ACC112 (cell line): Measurements from ENCODE around the gene PGRMC2.

Experiments
- H2AFZ ChIP-seq: fragments of 200-600 bp; sonication (generic); one replicate; pipeline ENCODE4 v1.6.0; 2017; ENCODE audit warnings: antibody characterized with exemption, low read length; ENCODE audit not compliant: unreplicated experiment
- H3K27ac ChIP-seq: fragments of 200-600 bp; sonication (generic); 2 replicates; pipeline ENCODE4 v1.5.1; 2014; ENCODE audit warnings: low read depth, mild to moderate bottlenecking, antibody characterized with exemption, low read length, moderate library complexity
- H3K27me3 ChIP-seq: fragments of 200-600 bp; sonication (generic); 2 replicates; pipeline ENCODE4 v1.6.1; 2014; ENCODE audit warnings: mild to moderate bottlenecking, antibody characterized with exemption, low read length, moderate library complexity, mixed read lengths; ENCODE audit not compliant: insufficient read depth
- H3K36me3 ChIP-seq: fragments of 200-600 bp; sonication (generic); 2 replicates; pipeline ENCODE4 v1.6.1; 2016; ENCODE audit warnings: mild to moderate bottlenecking, antibody characterized with exemption, low read length, moderate library complexity, mixed read lengths; ENCODE audit not compliant: insufficient read depth
- H3K4me1 ChIP-seq: fragments of 200-600 bp; sonication (generic); one replicate; pipeline ENCODE4 v1.6.1; 2016; ENCODE audit warnings: low read length, mixed read lengths; ENCODE audit not compliant: insufficient read depth, unreplicated experiment, control insufficient read depth
- H3K4me3 ChIP-seq: fragments of 200-600 bp; sonication (generic); 2 replicates; pipeline ENCODE4 v1.5.1; 2014; ENCODE audit warnings: mild to moderate bottlenecking, low read depth, low read length
- H3K79me2 ChIP-seq: fragments of 200-600 bp; sonication (generic); one replicate; pipeline ENCODE4 v1.6.0; 2016; ENCODE audit warnings: low read length; ENCODE audit not compliant: control insufficient read depth, unreplicated experiment, insufficient read depth

The PGRMC2 gene

DNA sequence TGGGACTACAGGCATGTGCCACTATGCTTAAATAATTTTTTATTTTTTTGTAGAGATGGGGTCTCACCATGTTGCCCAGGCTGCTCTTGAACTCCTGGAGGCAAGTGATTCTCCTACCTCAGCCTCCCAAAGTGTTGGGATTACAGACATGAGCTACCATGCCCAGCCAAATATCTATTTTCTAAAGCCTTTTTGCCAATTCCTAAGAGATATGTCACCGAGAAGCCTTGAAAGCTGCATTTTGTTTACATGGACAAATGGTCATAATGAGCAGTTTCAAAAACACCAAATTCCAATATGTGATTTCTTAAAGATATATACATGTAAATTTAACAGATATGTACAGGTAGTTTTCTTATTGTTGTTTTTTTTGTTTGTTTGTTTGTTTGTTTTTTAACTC is 33.0 kb upstream of the PGRMC2 start:
- Histone ChIP-seq H3K36me3 (0 out of 2 replicates have a peak, but pooled peaks cover 7% of the 10 kb centered on the region), H3K27me3 (no peaks in the 10 kb centered on the region), H3K27ac (peak overlapping the region; percentile 91), H3K4me3 (no peak overlapping the region), H2AFZ (no peak overlapping the region), H3K79me2 (no peaks in the 10 kb centered on the region), H3K4me1 (peaks cover 32% of the 10 kb centered on the region)

GRCh38 chr4:128315756-128316520 is 28.3 kb upstream of the PGRMC2 start:
- no peak overlapping the region for H2AFZ ChIP-seq
- H3K79me2 ChIP-seq, result no peaks in the 10 kb centered on the region
- no peaks in the 10 kb centered on the region for H3K27me3 ChIP-seq
- H3K4me1 ChIP-seq, result peaks cover 3% of the 10 kb centered on the region
- no peak overlapping the region for H3K4me3 ChIP-seq
- H3K27ac ChIP-seq, result no peak overlapping the region
- no peaks in the 10 kb centered on the region for H3K36me3 ChIP-seq

DNA sequence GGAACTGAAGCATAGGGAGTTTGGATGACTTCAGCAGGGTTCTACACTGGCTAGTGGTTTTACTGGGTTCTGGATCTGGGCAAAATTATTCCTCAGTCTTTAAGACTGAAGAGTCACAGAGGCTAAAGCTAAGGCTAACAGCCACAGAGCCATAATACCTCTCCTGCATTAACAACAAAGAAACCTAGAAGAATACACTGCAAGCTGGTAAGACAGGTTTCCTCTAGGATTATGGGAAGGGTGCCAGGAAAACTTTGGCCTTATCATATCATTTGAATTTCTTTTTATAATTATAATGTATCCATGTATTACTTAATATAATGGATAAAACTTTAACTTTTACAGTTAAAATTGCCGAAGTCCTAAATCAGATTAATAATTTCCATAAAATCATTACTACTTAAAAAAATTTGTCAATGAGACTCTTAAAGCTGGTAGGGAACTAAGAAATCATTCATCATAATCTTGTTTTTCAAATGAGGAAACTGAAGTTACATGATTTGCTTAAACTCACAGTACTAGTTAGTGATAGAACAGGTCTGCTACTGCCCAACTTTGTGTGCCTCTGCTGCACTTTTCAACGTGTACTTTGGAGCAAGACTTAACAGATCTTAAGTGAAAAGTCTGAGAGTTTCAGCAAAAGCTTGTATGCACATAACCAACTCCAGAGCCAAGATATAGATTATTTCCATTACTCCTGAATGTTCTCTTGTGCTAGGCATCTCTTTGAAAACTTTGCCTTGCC is 24.2 kb upstream of the PGRMC2 start:
- Histone ChIP-seq H3K4me3 (no peak overlapping the region), H2AFZ (no peak overlapping the region), H3K27me3 (no peaks in the 10 kb centered on the region), H3K27ac (no peak overlapping the region), H3K4me1 (peaks cover 7% of the 10 kb centered on the region), H3K36me3 (no peaks in the 10 kb centered on the region), H3K79me2 (no peaks in the 10 kb centered on the region)

- no peaks in the 10 kb centered on the region for H3K36me3 ChIP-seq
- no peaks in the 10 kb centered on the region for H3K27me3 ChIP-seq
- H3K4me1 ChIP-seq, result peaks cover 7% of the 10 kb centered on the region
- no peak overlapping the region for H3K4me3 ChIP-seq
- H3K27ac ChIP-seq, result no peak overlapping the region
- H3K79me2 ChIP-seq, result no peaks in the 10 kb centered on the region
- H2AFZ ChIP-seq, result no peak overlapping the region
Observed at GRCh38 chr4:128310266-128310697, 22.7 kb upstream of the PGRMC2 start.

DNA sequence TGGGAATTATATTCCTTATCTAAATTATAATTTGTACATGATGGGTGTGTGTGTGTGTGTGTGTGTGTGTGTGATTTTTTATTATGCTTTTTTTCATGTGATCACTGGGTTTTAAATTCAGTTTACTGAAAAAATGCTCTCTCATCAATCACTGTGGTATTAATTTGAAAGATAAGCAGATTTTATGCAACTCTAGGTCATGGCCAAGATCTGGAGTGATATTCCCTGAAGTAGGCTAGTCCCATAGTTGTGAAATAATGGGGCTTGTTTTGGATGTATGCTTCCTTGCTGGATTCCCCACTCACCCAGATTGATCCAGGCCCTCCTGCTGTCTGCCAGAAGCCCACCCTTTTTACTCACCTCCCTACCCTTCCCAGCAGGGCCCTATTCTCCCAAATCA is 22.0 kb upstream of the PGRMC2 start:
- no peak overlapping the region for H2AFZ ChIP-seq
- H3K27me3 ChIP-seq, result no peaks in the 10 kb centered on the region
- peaks cover 7% of the 10 kb centered on the region for H3K4me1 ChIP-seq
- H3K36me3 ChIP-seq, result no peaks in the 10 kb centered on the region
- no peak overlapping the region for H3K27ac ChIP-seq
- no peak overlapping the region for H3K4me3 ChIP-seq
- H3K79me2 ChIP-seq, result no peaks in the 10 kb centered on the region

- Histone ChIP-seq H3K27ac (no peak overlapping the region), H3K79me2 (no peaks in the 10 kb centered on the region), H2AFZ (no peak overlapping the region), H3K36me3 (no peaks in the 10 kb centered on the region), H3K4me3 (no peak overlapping the region), H3K27me3 (no peaks in the 10 kb centered on the region), H3K4me1 (peaks cover 7% of the 10 kb centered on the region)
Observed at GRCh38 chr4:128308986-128309385, 21.4 kb upstream of the PGRMC2 start.

DNA sequence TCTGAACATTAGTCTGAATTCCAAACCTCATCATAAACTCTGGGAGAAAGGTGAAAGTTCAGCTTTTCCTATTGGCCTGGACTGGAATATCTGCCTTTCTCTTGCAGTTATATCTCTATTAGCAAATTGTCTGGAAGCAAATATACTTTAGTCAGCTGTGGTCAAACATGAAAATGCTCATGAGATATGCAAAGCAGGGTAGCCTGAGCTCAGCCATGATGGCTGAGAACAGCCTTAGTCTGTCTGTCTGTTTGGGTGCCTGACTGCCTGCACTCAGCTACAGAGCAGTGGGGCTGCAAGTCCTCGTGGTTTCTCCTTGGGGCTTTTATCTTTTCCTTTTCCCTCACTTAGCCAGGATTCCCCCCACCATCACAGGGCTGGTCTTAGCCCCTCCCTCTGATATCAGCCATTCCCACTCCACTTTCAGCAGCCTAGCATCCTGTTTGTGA is 19.5 kb upstream of the PGRMC2 start:
- Histone ChIP-seq H3K36me3 (no peaks in the 10 kb centered on the region), H3K79me2 (no peaks in the 10 kb centered on the region), H3K27ac (no peak overlapping the region), H3K27me3 (no peaks in the 10 kb centered on the region), H2AFZ (no peak overlapping the region), H3K4me3 (no peak overlapping the region), H3K4me1 (peaks cover 7% of the 10 kb centered on the region)

- Histone ChIP-seq H3K79me2 (no peaks in the 10 kb centered on the region), H3K4me1 (peaks cover 7% of the 10 kb centered on the region), H3K4me3 (no peak overlapping the region), H3K27ac (no peak overlapping the region), H3K27me3 (no peaks in the 10 kb centered on the region), H3K36me3 (no peaks in the 10 kb centered on the region), H2AFZ (no peak overlapping the region)
Observed at GRCh38 chr4:128305942-128306341, 18.3 kb upstream of the PGRMC2 start.

GRCh38 chr4:128303986-128304385 is 16.4 kb upstream of the PGRMC2 start:
- H3K79me2 ChIP-seq, result no peaks in the 10 kb centered on the region
- no peak overlapping the region for H2AFZ ChIP-seq
- no peak overlapping the region for H3K27ac ChIP-seq
- no peak overlapping the region for H3K4me3 ChIP-seq
- H3K36me3 ChIP-seq, result no peaks in the 10 kb centered on the region
- no peaks in the 10 kb centered on the region for H3K27me3 ChIP-seq
- H3K4me1 ChIP-seq, result no peaks in the 10 kb centered on the region

GRCh38 chr4:128303405-128303785 is 15.8 kb upstream of the PGRMC2 start:
- no peaks in the 10 kb centered on the region for H3K79me2 ChIP-seq
- no peaks in the 10 kb centered on the region for H3K36me3 ChIP-seq
- no peak overlapping the region for H2AFZ ChIP-seq
- H3K4me3 ChIP-seq, result no peak overlapping the region
- H3K27ac ChIP-seq, result no peak overlapping the region
- no peaks in the 10 kb centered on the region for H3K4me1 ChIP-seq
- H3K27me3 ChIP-seq, result no peaks in the 10 kb centered on the region

DNA sequence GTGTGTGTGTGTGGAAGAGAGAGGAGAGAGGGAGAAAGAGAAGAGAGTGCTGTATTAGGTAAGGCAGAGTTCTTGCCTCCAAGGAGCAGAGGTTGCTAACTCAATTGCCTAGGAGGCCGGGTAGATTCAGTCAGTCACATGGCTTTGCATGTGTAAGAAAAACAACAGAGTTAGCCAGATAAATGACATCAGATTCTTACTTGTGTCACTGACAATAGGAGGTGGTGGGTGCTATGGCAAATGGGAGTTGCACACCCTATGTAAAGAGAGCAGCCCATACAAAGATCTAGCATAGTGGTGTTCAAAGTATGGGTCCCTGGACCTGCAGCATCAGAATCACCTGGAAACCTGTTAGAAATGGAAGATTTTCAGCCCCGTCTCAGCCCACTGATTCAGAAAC is 14.4 kb upstream of the PGRMC2 start:
- H3K4me3 ChIP-seq, result no peak overlapping the region
- no peaks in the 10 kb centered on the region for H3K79me2 ChIP-seq
- no peaks in the 10 kb centered on the region for H3K36me3 ChIP-seq
- no peaks in the 10 kb centered on the region for H3K27me3 ChIP-seq
- H3K27ac ChIP-seq, result no peak overlapping the region
- no peak overlapping the region for H2AFZ ChIP-seq
- H3K4me1 ChIP-seq, result no peaks in the 10 kb centered on the region
